OCI-LY1 (cell line): Measurements from ENCODE around the gene XPO6.

ENCODE experiments used
- CTCF ChIP-seq: fragments of 200-600 bp; sonication (generic), shearing (Covaris generic); IDR thresholded peaks from 2 replicates; pipeline ENCODE4 v1.5.1; 2017; ENCODE audit warnings: mild to moderate bottlenecking, antibody characterized with exemption, low read length, moderate library complexity, mixed read lengths
- EZH2 ChIP-seq: fragments of 200-600 bp; sonication (generic), shearing (Covaris generic); IDR thresholded peaks from 2 replicates; pipeline ENCODE4 v1.8.0; 2017; ENCODE audit warnings: borderline replicate concordance, mixed run types, mild to moderate bottlenecking, antibody characterized with exemption, low read length, moderate library complexity, mixed read lengths

- no peak for TF ChIP-seq CTCF
- no peak for TF ChIP-seq EZH2
Observed at GRCh38 chr16:28120754-28121153, 91.0 kb downstream of the XPO6 start.
